ENCODE measurements around the gene RPP40.

DNA sequence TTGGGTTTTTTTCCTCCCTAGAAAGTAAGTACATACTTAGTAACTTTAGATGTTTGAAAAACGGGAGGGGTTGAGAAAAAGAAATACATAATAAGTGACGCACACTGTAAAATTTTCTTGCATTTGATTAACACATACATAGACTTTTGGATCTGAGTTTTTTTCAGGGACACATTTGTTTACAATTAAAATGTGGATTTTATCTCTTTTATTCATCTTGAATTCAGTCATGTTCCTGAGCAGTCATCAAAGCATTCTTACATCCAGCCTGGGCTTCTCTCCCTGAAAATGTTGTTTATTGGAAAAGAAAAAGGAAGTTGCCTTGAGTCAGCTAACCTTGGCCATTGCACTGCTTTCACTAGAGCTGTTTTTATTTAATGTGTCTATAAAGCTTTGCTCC, 8.7 kb upstream of the RPP40 start:
- TF ChIP-seq, protein P1, sequence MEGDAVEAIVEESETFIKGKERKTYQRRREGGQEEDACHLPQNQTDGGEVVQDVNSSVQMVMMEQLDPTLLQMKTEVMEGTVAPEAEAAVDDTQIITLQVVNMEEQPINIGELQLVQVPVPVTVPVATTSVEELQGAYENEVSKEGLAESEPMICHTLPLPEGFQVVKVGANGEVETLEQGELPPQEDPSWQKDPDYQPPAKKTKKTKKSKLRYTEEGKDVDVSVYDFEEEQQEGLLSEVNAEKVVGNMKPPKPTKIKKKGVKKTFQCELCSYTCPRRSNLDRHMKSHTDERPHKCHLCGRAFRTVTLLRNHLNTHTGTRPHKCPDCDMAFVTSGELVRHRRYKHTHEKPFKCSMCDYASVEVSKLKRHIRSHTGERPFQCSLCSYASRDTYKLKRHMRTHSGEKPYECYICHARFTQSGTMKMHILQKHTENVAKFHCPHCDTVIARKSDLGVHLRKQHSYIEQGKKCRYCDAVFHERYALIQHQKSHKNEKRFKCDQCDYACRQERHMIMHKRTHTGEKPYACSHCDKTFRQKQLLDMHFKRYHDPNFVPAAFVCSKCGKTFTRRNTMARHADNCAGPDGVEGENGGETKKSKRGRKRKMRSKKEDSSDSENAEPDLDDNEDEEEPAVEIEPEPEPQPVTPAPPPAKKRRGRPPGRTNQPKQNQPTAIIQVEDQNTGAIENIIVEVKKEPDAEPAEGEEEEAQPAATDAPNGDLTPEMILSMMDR (conservative IDR thresholded peaks at IDR 0.05; ENCODE audit: low read depth, low read length), result no peak
- TF ChIP-seq EZH2 (IDR thresholded peaks at IDR 0.05; ENCODE audit: low read length, unreplicated experiment) (no peak), EZH2phosphoT487 (IDR thresholded peaks at IDR 0.05; ENCODE audit: borderline replicate concordance, low read length) (no peak)

Data from PC-3 (cell line).